OCI-LY7 (cell line): ENCODE results near the gene ZNF622. TPM values are rescaled to one million over a fixed set of nuclear protein-coding genes. Genes with fewer than 3 reads are reported as not detected.
A peak's percentile ranks its signal among the peaks of the same experiment; 100 is the strongest.

Experiments used
- BruUV-seq: library from RNA; stranded (reverse); fragments of 400-500 nt; replicated peaks from 2 replicates; lab custom pipeline; 2021; lab: Mats Ljungman, UMichigan
- CTCF ChIA-PET: fragments of 300-600 bp; sonication (Branson Sonifier 250); formaldehyde crosslinking; loops from one replicate; lab custom pipeline; 2022; ENCODE audit warnings: antibody characterized with exemption; ENCODE audit not compliant: unreplicated experiment; lab: Charles Lee
- POLR2A ChIA-PET: fragments of 300-600 bp; sonication (Branson Sonifier 250); formaldehyde crosslinking; loops from one replicate; lab custom pipeline; 2022; ENCODE audit warnings: antibody characterized with exemption; lab: Charles Lee
- DNase-seq: peaks from one replicate; pipeline ENCODE4 v3.0.0-alpha.2; 2015; ENCODE audit warnings: low spot score
- H2AFZ ChIP-seq: fragments of 200-600 bp; sonication (generic), shearing (Covaris generic); 2 replicates; pipeline ENCODE4 v1.6.1; 2014; ENCODE audit warnings: mild to moderate bottlenecking, antibody characterized with exemption, low read length, moderate library complexity
- H3K27ac ChIP-seq: fragments of 200-600 bp; sonication (generic); 2 replicates; pipeline ENCODE4 v1.5.1; 2014; ENCODE audit warnings: mixed run types, low read depth, mild to moderate bottlenecking, moderate library complexity, low read length, inconsistent platforms; ENCODE audit not compliant: poor library complexity, severe bottlenecking
- H3K36me3 ChIP-seq: fragments of 200-600 bp; sonication (generic); 2 replicates; pipeline ENCODE4 v1.6.1; 2014; ENCODE audit warnings: mild to moderate bottlenecking, antibody characterized with exemption, low read length, moderate library complexity, mixed read lengths; ENCODE audit not compliant: insufficient read depth
- H3K4me1 ChIP-seq: fragments of 200-600 bp; sonication (generic); 2 replicates; pipeline ENCODE4 v1.5.1; 2014; ENCODE audit warnings: mild to moderate bottlenecking, low read length; ENCODE audit not compliant: insufficient read depth, poor library complexity, severe bottlenecking
- H3K4me2 ChIP-seq: fragments of 200-600 bp; sonication (generic); 2 replicates; pipeline ENCODE4 v1.6.1; 2014; ENCODE audit warnings: mild to moderate bottlenecking, low read length
- H3K4me3 ChIP-seq: fragments of 200-600 bp; sonication (generic); 2 replicates; pipeline ENCODE4 v1.5.1; 2014; ENCODE audit warnings: mild to moderate bottlenecking, low read depth, low read length; ENCODE audit not compliant: poor library complexity, severe bottlenecking
- H3K79me2 ChIP-seq: fragments of 200-600 bp; sonication (generic); 2 replicates; pipeline ENCODE4 v1.6.1; 2016; ENCODE audit warnings: low read depth, mild to moderate bottlenecking, low read length, moderate library complexity, mixed read lengths; ENCODE audit not compliant: insufficient read depth
- H3K9me2 ChIP-seq: fragments of 200-600 bp; sonication (generic); 2 replicates; pipeline ENCODE4 v1.6.1; 2016; ENCODE audit warnings: mild to moderate bottlenecking, low read length, mixed read lengths; ENCODE audit not compliant: insufficient read depth
- H3K9me3 ChIP-seq: fragments of 200-600 bp; sonication (generic); 2 replicates; pipeline ENCODE4 v1.6.1; 2014; ENCODE audit warnings: mild to moderate bottlenecking, mixed run types, low read length, mixed read lengths
- H4K20me1 ChIP-seq: fragments of 200-600 bp; sonication (generic); 2 replicates; pipeline ENCODE4 v1.6.1; 2014; ENCODE audit warnings: mild to moderate bottlenecking, antibody characterized with exemption, low read length, moderate library complexity, mixed read lengths; ENCODE audit not compliant: insufficient read depth
- EZH2phosphoT487 ChIP-seq: fragments of 200-600 bp; sonication (generic); IDR thresholded peaks from 2 replicates; pipeline ENCODE4 v1.6.1; 2018; ENCODE audit warnings: low read depth, borderline replicate concordance, mild to moderate bottlenecking, mixed run types, antibody characterized with exemption, low read length, moderate library complexity, mixed read lengths
- intact Hi-C: fragments of 100-400 bp; cut with micrococcal nuclease; formaldehyde crosslinking; loops from one replicate; pipeline ENCODE4 v1.10.0; 2022; ENCODE audit not compliant: unreplicated experiment
- total RNA-seq, 2 experiments: library from RNA; depleted of rRNA in 1 of 2; stranded (reverse); fragments of >200 nt in 1 of 2; shearing (Covaris generic) in 1 of 2; gene quantifications; 2 replicates each; pipeline ENCODE4 v1.2.3, GENCODE V29; 2014 to 2022
- TF ChIP-seq, protein P1 (sequence below): fragments of 200-600 bp; sonication (generic); conservative IDR thresholded peaks from 2 replicates; pipeline ENCODE4 v1.5.1; 2014; ENCODE audit warnings: mild to moderate bottlenecking, antibody characterized with exemption, low read length, moderate library complexity, mixed read lengths

Gene ZNF622
- total RNA-seq, 2 experiments from 2014 or later: 25.7 to 32.9 TPM

- no peak for TF ChIP-seq EZH2phosphoT487
- TF ChIP-seq, protein P1, sequence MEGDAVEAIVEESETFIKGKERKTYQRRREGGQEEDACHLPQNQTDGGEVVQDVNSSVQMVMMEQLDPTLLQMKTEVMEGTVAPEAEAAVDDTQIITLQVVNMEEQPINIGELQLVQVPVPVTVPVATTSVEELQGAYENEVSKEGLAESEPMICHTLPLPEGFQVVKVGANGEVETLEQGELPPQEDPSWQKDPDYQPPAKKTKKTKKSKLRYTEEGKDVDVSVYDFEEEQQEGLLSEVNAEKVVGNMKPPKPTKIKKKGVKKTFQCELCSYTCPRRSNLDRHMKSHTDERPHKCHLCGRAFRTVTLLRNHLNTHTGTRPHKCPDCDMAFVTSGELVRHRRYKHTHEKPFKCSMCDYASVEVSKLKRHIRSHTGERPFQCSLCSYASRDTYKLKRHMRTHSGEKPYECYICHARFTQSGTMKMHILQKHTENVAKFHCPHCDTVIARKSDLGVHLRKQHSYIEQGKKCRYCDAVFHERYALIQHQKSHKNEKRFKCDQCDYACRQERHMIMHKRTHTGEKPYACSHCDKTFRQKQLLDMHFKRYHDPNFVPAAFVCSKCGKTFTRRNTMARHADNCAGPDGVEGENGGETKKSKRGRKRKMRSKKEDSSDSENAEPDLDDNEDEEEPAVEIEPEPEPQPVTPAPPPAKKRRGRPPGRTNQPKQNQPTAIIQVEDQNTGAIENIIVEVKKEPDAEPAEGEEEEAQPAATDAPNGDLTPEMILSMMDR: no peak
- Histone ChIP-seq H3K27ac (no peak overlapping the region), H3K79me2 (peaks cover 23% of the 10 kb centered on the region; the same call in 1 of the 2 replicates), H3K4me3 (no peak overlapping the region), H2AFZ (no peak overlapping the region), H3K9me3 (no peaks in the 10 kb centered on the region), H3K4me2 (no peak overlapping the region), H4K20me1 (peaks cover 12% of the 10 kb centered on the region; the same call in 1 of the 2 replicates), H3K9me2 (no peaks in the 10 kb centered on the region), H3K4me1 (no peaks in the 10 kb centered on the region), H3K36me3 (peaks cover 96% of the 10 kb centered on the region)
- CTCF ChIA-PET: no interaction called here
- DNase-seq: no peak
- intact Hi-C loops: no loop called here
- POLR2A ChIA-PET: interaction anchor here (0.6 to 1.8 kb wide), 4 partner anchors 7 to 1341 kb away, joined by 3 to 5 read pairs (median 4); no protein-coding TSS in a partner anchor
- no TSS peak for BruUV-seq
Measured at GRCh38 chr5:16454686-16455085, 10.9 kb downstream of the ZNF622 start.

DNA sequence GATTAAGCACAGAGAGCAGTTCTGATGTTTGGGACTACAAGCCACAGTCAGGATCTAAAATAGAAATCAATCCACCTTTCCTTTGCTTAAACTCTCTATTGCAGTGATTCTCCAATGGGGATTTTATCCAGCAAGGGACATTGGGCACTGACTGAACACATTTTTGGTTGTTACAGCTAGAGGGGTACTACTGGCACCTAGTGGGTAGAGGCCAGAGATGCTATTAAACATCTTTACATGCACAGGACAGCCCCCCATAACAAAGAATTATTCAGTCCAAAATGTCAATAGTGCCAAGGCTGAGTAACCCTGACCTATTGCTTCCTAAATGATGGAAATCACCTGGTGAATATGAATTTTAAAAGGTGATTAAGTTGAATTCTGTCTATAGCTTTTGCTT is 12.0 kb downstream of the ZNF622 start:
- Histone ChIP-seq H3K4me1 (no peaks in the 10 kb centered on the region), H4K20me1 (peaks cover 12% of the 10 kb centered on the region; the same call in 1 of the 2 replicates), H2AFZ (no peak overlapping the region), H3K4me3 (no peak overlapping the region), H3K9me2 (no peaks in the 10 kb centered on the region), H3K36me3 (peaks cover 96% of the 10 kb centered on the region), H3K9me3 (no peaks in the 10 kb centered on the region), H3K4me2 (no peak overlapping the region), H3K79me2 (peaks cover 18% of the 10 kb centered on the region; the same call in 1 of the 2 replicates), H3K27ac (no peak overlapping the region)
- intact Hi-C loops: no loop called here
- ChIA-PET CTCF (no interaction called here), POLR2A (interaction anchor here (1.2 kb wide), 1 partner anchor 11 kb away, joined by 3 read pairs; no protein-coding TSS in a partner anchor)
- BruUV-seq: no TSS peak
- no peak for TF ChIP-seq EZH2phosphoT487
- TF ChIP-seq, protein P1: 0 out of 2 replicates have a peak, but pooled peaks have one; percentile 23
- no peak for DNase-seq

DNA sequence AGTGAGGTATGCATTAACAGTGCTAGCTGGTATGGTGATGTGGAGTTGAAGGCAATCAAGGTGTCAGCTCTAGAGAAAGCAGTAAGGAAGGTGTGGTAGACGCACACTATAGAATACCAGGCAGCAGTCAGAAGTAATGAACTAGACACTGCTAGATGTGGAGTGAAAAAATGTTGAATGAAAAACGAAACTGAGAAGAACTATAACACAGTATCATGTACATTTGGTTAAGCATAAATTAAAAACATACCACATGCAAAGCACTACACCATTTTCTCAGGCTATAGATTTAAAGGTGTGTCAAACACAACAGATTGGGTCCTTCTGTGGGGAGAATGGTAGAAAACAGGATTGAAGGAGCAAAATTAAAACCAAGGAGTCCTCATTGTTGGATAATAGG is 15.4 kb downstream of the ZNF622 start:
- Histone ChIP-seq H3K27ac (no peak overlapping the region), H3K4me1 (no peaks in the 10 kb centered on the region), H3K36me3 (peaks cover 92% of the 10 kb centered on the region), H3K9me3 (no peaks in the 10 kb centered on the region), H3K9me2 (no peaks in the 10 kb centered on the region), H3K4me2 (no peak overlapping the region), H3K4me3 (no peak overlapping the region), H4K20me1 (no peaks in the 10 kb centered on the region; the same call in 1 of the 2 replicates), H3K79me2 (peaks cover 8% of the 10 kb centered on the region; the same call in 1 of the 2 replicates), H2AFZ (no peak overlapping the region)
- no TSS peak for BruUV-seq
- no peak for TF ChIP-seq EZH2phosphoT487
- TF ChIP-seq, protein P1: no peak
- CTCF ChIA-PET: no interaction called here
- no peak for DNase-seq
- POLR2A ChIA-PET: interaction anchor here (1.2 kb wide), 1 partner anchor 29 kb away, joined by 3 read pairs; no protein-coding TSS in a partner anchor
- intact Hi-C loops: no loop called here
